HCT116 (cell line): Measurements from ENCODE around the gene CCL17.

Source experiments
- CEBPB ChIP-seq: IDR thresholded peaks from 2 replicates; pipeline ENCODE4 v1.6.1; 2012; ENCODE audit warnings: low read depth
- CTCF ChIP-seq, 3 experiments: fragments of 200-600 bp in 1 of 3; sonication (generic) in 1 of 3; IDR thresholded peaks in 2 of 3; conservative IDR thresholded peaks in 1 of 3; 2 replicates each; pipeline ENCODE4 v1.5.1; 2012 to 2017; ENCODE audit warnings: low read depth in 2 of 3, low read length in 2 of 3, antibody characterized with exemption in 1 of 3, borderline replicate concordance in 1 of 3, control low read depth in 1 of 3, mild to moderate bottlenecking in 1 of 3, mixed read lengths in 1 of 3, mixed run types in 1 of 3, moderate library complexity in 1 of 3; ENCODE audit not compliant: insufficient read depth in 1 of 3
- EZH2 ChIP-seq: fragments of 200-600 bp; sonication (generic); IDR thresholded peaks from 2 replicates; pipeline ENCODE4 v1.6.1; 2017; ENCODE audit warnings: antibody characterized with exemption, mixed run types
- SIN3A ChIP-seq: IDR thresholded peaks from 2 replicates; pipeline ENCODE4 v1.6.1; 2012; ENCODE audit warnings: low read depth
- SP1 ChIP-seq: IDR thresholded peaks from 2 replicates; pipeline ENCODE4 v1.6.1; 2012; ENCODE audit warnings: low read depth

- no peak for TF ChIP-seq SP1
- TF ChIP-seq EZH2: no peak
- no peak for TF ChIP-seq CTCF (IDR thresholded peaks at IDR 0.05 in 2 of 3, conservative IDR thresholded peaks at IDR 0.05 in 1 of 3; ENCODE audit: borderline replicate concordance in 1 of 3, insufficient read depth in 1 of 3, low read depth in 2 of 3, low read length in 2 of 3)
- no peak for TF ChIP-seq CEBPB
- no peak for TF ChIP-seq SIN3A
Observed at GRCh38 chr16:57376313-57376818, 28.2 kb upstream of the CCL17 start.
